Lower lobe of right lung (tissue), 2 donors: ENCODE measurements around the gene MICAL3. TPM values are rescaled to one million over a fixed set of nuclear protein-coding genes. Genes with fewer than 3 reads are reported as not detected.

Experiments
- ATAC-seq, 2 donors: fragments of 200-7000 bp; cut with Tn5 transposase; one replicate each; pipeline ENCODE4 v1.9.1; 2020 to 2022; ENCODE audit warnings: mild to moderate bottlenecking in 2 of 2, moderate library complexity in 2 of 2
- DNase-seq: peaks from one replicate; pipeline ENCODE4 v3.0.0-alpha.2; 2020
- H3K27ac ChIP-seq: fragments of 200-600 bp; one replicate; pipeline ENCODE4 v1.8.0; 2022
- H3K27me3 ChIP-seq: fragments of 200-600 bp; one replicate; pipeline ENCODE4 v1.8.0; 2022; ENCODE audit warnings: low read depth
- H3K36me3 ChIP-seq: fragments of 200-600 bp; one replicate; pipeline ENCODE4 v1.8.0; 2022; ENCODE audit warnings: mild to moderate bottlenecking
- H3K4me1 ChIP-seq: fragments of 200-600 bp; one replicate; pipeline ENCODE4 v1.8.0; 2022
- H3K4me3 ChIP-seq: fragments of 200-600 bp; one replicate; pipeline ENCODE4 v1.8.0; 2022; ENCODE audit warnings: mild to moderate bottlenecking
- H3K9me3 ChIP-seq: fragments of 200-600 bp; one replicate; pipeline ENCODE4 v1.8.0; 2022
- intact Hi-C: fragments of 100-400 bp; cut with DNase I; formaldehyde crosslinking; loops from one replicate; pipeline ENCODE4 v1.11.0; 2022
- total RNA-seq: library from RNA; stranded (reverse); fragmentation: NEBNext Ultra II Directional; extraction: Animal tissue kit (Norgen Biotek cat#: 25700); gene quantifications from one replicate; pipeline ENCODE4 v1.2.1, GENCODE V29; 2021
- TF ChIP-seq, protein P1 (sequence below): fragments of 200-600 bp; IDR thresholded peaks from one replicate; pipeline ENCODE4 v1.8.0; 2022; ENCODE audit warnings: antibody characterized with exemption, mild to moderate bottlenecking
- donor health status: DM: no; HTN: yes; CAD: no; lungs with severe emphysema.

MICAL3 gene
- total RNA-seq, 1 donor from 2014 or later: 23.5 TPM

GRCh38 chr22:17906978-17907747 lies 117.2 kb downstream of the MICAL3 start:
- no peaks in the 10 kb centered on the region for H3K9me3 ChIP-seq
- no peak overlapping the region for H3K4me3 ChIP-seq
- intact Hi-C loops: no loop called here
- H3K4me1 ChIP-seq: peaks cover 18% of the 10 kb centered on the region
- ATAC-seq: no peak
- no peak overlapping the region for H3K27ac ChIP-seq
- no peaks in the 10 kb centered on the region for H3K27me3 ChIP-seq
- TF ChIP-seq, protein P1, sequence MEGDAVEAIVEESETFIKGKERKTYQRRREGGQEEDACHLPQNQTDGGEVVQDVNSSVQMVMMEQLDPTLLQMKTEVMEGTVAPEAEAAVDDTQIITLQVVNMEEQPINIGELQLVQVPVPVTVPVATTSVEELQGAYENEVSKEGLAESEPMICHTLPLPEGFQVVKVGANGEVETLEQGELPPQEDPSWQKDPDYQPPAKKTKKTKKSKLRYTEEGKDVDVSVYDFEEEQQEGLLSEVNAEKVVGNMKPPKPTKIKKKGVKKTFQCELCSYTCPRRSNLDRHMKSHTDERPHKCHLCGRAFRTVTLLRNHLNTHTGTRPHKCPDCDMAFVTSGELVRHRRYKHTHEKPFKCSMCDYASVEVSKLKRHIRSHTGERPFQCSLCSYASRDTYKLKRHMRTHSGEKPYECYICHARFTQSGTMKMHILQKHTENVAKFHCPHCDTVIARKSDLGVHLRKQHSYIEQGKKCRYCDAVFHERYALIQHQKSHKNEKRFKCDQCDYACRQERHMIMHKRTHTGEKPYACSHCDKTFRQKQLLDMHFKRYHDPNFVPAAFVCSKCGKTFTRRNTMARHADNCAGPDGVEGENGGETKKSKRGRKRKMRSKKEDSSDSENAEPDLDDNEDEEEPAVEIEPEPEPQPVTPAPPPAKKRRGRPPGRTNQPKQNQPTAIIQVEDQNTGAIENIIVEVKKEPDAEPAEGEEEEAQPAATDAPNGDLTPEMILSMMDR: no peak
- H3K36me3 ChIP-seq: peaks cover 18% of the 10 kb centered on the region
- DNase-seq: no peak

GRCh38 chr22:17905445-17905844 lies 118.9 kb downstream of the MICAL3 start:
- TF ChIP-seq, protein P1: no peak
- H3K4me1 ChIP-seq: peaks cover 8% of the 10 kb centered on the region
- no peak overlapping the region for H3K27ac ChIP-seq
- no peaks in the 10 kb centered on the region for H3K9me3 ChIP-seq
- DNase-seq: no peak
- H3K36me3 ChIP-seq: peaks cover 18% of the 10 kb centered on the region
- no peak overlapping the region for H3K4me3 ChIP-seq
- intact Hi-C loops: no loop called here
- H3K27me3 ChIP-seq: no peaks in the 10 kb centered on the region
- no peak for ATAC-seq

DNA sequence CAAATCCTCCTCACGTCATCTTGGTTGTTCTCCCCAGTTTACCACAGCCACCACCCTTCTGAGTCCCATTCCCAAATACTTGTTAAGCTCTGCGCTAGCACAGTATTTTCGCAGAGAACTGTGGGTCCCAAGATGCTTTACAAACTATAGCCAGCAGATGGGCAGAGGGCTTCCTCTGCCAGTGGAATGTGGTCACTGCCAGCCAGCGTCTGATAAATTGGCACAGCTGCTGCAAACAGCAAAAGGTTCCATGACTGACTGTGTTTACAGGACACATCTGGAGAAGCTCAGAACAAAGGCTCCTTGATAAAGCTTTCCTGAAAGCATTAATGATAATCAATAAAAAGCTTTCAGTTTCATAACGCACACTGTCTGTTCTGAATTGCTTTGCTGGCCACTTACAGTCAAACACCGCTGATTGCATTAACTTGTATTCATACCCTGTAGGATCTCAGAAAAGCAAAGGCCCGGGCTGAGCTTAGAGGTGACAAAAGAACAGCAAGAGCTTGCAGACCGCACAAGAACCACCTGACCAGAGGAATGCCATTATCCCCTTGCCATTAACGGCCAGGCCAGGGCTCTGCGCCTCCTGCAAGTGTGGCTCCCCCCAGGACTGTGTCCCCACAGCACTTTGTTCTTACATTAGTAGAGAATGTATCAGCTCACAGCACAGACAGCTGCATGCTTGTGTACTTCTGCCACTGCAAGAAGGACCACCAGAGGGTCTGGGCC lies 120.6 kb downstream of the MICAL3 start:
- TF ChIP-seq, protein P1: no peak
- Histone ChIP-seq H3K4me1 (no peaks in the 10 kb centered on the region), H3K27me3 (no peaks in the 10 kb centered on the region), H3K27ac (no peak overlapping the region), H3K36me3 (peaks cover 29% of the 10 kb centered on the region), H3K9me3 (no peaks in the 10 kb centered on the region), H3K4me3 (no peak overlapping the region)
- intact Hi-C loops: no loop called here
- DNase-seq: no peak
- ATAC-seq: no peak

DNA sequence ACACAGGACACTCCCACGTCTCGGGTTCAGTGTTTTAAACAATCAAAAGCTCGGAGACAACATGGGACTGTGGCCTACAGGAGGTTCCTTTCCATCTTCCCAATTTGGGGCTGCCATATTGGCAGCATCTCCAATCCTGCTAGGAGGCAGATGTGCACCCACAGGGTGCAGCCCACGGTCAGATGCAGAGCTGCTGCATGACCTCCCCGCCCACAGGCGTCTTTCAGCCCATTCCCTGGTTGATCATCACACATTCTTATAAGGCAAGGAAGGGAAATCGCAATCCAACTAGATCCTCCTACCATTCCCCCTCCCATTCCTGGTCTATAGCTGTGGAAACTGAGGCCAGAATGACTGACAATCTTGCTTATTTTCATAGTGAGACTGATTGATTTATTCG lies 121.4 kb downstream of the MICAL3 start:
- peaks cover 30% of the 10 kb centered on the region for H3K36me3 ChIP-seq
- H3K4me3 ChIP-seq: no peak overlapping the region
- intact Hi-C loops: no loop called here
- TF ChIP-seq, protein P1: no peak
- H3K27ac ChIP-seq: no peak overlapping the region
- no peak for DNase-seq
- H3K27me3 ChIP-seq: no peaks in the 10 kb centered on the region
- no peak for ATAC-seq
- no peaks in the 10 kb centered on the region for H3K9me3 ChIP-seq
- H3K4me1 ChIP-seq: no peaks in the 10 kb centered on the region

DNA sequence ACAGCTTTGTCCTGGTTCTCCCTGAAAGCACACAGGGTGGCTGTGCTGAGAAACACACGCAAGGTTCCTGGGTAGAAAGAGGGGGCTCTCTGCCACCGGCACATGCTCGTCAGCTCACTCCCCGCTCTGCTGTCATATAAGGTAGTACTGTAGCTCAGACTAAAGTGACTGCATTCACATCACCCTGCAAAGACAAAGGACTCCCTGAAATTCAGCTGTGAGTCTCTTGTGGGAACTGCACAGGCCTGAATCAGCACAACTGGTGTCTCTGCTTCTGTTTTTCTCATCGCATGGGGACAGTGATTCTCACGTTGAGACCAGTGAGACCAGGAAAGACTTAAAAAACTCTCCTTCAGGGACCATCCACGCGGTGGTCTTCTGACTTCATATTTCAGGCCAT lies 126.0 kb downstream of the MICAL3 start:
- peaks cover 35% of the 10 kb centered on the region for H3K36me3 ChIP-seq
- TF ChIP-seq, protein P1: no peak
- no peak overlapping the region for H3K4me3 ChIP-seq
- H3K4me1 ChIP-seq: no peaks in the 10 kb centered on the region
- ATAC-seq (no peak), DNase-seq (no peak)
- intact Hi-C loops: no loop called here
- H3K9me3 ChIP-seq: no peaks in the 10 kb centered on the region
- H3K27me3 ChIP-seq: no peaks in the 10 kb centered on the region
- H3K27ac ChIP-seq: no peak overlapping the region
